ENCODE data around the gene CTF1. TPM values are rescaled to one million over a fixed set of nuclear protein-coding genes. Genes with fewer than 3 reads are reported as not detected.

CTF1 gene
- total and polyA plus RNA-seq, 8 donors: 1.6 to 3.2 (median 1.9) TPM

GRCh38 chr16:30903002-30903401 lies 6.6 kb downstream of the CTF1 start:
- H3K27me3 ChIP-seq: no peaks in the 10 kb centered on the region
- 61 to 75% methylated on average over 4 of the region's 4 CpGs for WGBS, 2 donors
- peak overlapping the region in 1 of 4 donors; percentile 57 for H3K4me3 ChIP-seq
- FAIRE-seq (no peak), DNase-seq (no peak), ATAC-seq (peak in 1 of 4 donors; percentile 3)
- H3K36me3 ChIP-seq: no peaks in the 10 kb centered on the region
- H3K4me1 ChIP-seq: no peaks in the 10 kb centered on the region
- H3K9me3 ChIP-seq: no peaks in the 10 kb centered on the region
- H3K27ac ChIP-seq: peak overlapping the region in 3 of 4 donors; percentile 85 to 90 (median 90)
- TF ChIP-seq CTCF (IDR thresholded peaks at IDR 0.05): no peak
- intact Hi-C loops (cut with DNase I): loop anchor here in 1 of 3 donors (10.0 kb wide), 1 partner anchor 68 kb away; no protein-coding TSS in a partner anchor

GRCh38 chr16:30903596-30903995 lies 7.2 kb downstream of the CTF1 start:
- peak in 2 of 4 donors; percentile 24 to 45 for ATAC-seq
- intact Hi-C loops (cut with DNase I): loop anchor here in 1 of 3 donors (10.0 kb wide), 1 partner anchor 69 kb away; no protein-coding TSS in a partner anchor
- Histone ChIP-seq H3K4me3 (no peak overlapping the region), H3K36me3 (no peaks in the 10 kb centered on the region), H3K27me3 (no peaks in the 10 kb centered on the region), H3K4me1 (no peaks in the 10 kb centered on the region), H3K27ac (peak overlapping the region in 2 of 4 donors; percentile 31 to 57), H3K9me3 (no peaks in the 10 kb centered on the region)
- TF ChIP-seq CTCF (IDR thresholded peaks at IDR 0.05): no peak
- no peak for DNase-seq
- WGBS, 2 donors: 74 to 89% methylated on average over 4 of the region's 4 CpGs
- FAIRE-seq: no peak

GRCh38 chr16:30904114-30904780 lies 7.8 kb downstream of the CTF1 start:
- FAIRE-seq (no peak), ATAC-seq (no peak), DNase-seq (peak in 1 of 6 donors; percentile 60)
- intact Hi-C loops (cut with DNase I): loop anchor here in 1 of 3 donors (10.0 kb wide), 1 partner anchor 69 kb away; no protein-coding TSS in a partner anchor
- Histone ChIP-seq H3K4me1 (no peaks in the 10 kb centered on the region), H3K27ac (peak overlapping the region in 2 of 4 donors; percentile 31 to 57), H3K36me3 (no peaks in the 10 kb centered on the region), H3K4me3 (no peak overlapping the region), H3K27me3 (no peaks in the 10 kb centered on the region), H3K9me3 (no peaks in the 10 kb centered on the region)
- 90 to 91% methylated on average over 19 of the region's 19 CpGs for WGBS, 2 donors
- TF ChIP-seq CTCF (IDR thresholded peaks at IDR 0.05): no peak

- TF ChIP-seq CTCF (IDR thresholded peaks at IDR 0.05): no peak
- no peak overlapping the region for H3K4me3 ChIP-seq
- no peaks in the 10 kb centered on the region for H3K4me1 ChIP-seq
- ATAC-seq: no peak
- no peak for DNase-seq
- no peak for FAIRE-seq
- no peaks in the 10 kb centered on the region for H3K27me3 ChIP-seq
- H3K9me3 ChIP-seq: no peaks in the 10 kb centered on the region
- no peak overlapping the region for H3K27ac ChIP-seq
- H3K36me3 ChIP-seq: no peaks in the 10 kb centered on the region
- WGBS, 2 donors: 80 to 85% methylated on average over 4 of the region's 4 CpGs
- intact Hi-C loops (cut with DNase I): loop anchor here in 1 of 3 donors (10.0 kb wide), 1 partner anchor 72 kb away; no protein-coding TSS in a partner anchor
Observed at GRCh38 chr16:30907064-30907463, 10.7 kb downstream of the CTF1 start.
